Epithelial cell of esophagus (primary cell): ENCODE results near the gene KAT5.
"Not testable (repeated sequence)": the region's sequence is repeated elsewhere in the genome, so short reads cannot be mapped to it uniquely, and the experiment has no call there.

ENCODE experiments used
- DNase-seq: peaks from one replicate; pipeline ENCODE4 v3.0.0; 2010; ENCODE audit warnings: low read depth
- H3K4me3 ChIP-seq: 2 replicates; pipeline ENCODE4 v1.5.1; 2011; ENCODE audit warnings: mild to moderate bottlenecking, low read length, control low read depth
- TF ChIP-seq, protein P1 (sequence below): IDR thresholded peaks from 2 replicates; pipeline ENCODE4 v1.5.1; 2011; ENCODE audit warnings: low read depth, mild to moderate bottlenecking, low read length, control low read depth, inconsistent platforms; ENCODE audit not compliant: insufficient read depth; ENCODE audit errors: missing control alignments

KAT5 gene

DNA sequence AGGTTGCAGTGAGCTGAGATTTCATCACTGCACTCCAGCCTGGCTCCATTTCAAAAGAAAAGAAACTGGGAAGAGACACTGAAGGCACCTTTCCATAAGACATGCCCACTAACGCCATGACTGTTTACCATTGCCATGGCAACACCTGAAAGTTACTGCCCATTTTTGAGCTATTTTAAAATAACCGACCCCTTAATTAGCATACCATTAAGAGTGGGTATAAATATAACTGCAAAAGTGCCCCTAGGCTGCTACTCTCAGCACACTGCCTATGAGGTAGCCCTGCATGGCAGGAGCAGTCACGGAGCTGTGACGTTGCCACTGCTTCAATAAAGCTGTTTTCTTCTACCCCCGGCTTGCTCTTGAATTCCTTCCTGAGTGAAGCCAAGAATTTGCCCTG is 18.4 kb downstream of the KAT5 start:
- DNase-seq: no peak
- TF ChIP-seq, protein P1, sequence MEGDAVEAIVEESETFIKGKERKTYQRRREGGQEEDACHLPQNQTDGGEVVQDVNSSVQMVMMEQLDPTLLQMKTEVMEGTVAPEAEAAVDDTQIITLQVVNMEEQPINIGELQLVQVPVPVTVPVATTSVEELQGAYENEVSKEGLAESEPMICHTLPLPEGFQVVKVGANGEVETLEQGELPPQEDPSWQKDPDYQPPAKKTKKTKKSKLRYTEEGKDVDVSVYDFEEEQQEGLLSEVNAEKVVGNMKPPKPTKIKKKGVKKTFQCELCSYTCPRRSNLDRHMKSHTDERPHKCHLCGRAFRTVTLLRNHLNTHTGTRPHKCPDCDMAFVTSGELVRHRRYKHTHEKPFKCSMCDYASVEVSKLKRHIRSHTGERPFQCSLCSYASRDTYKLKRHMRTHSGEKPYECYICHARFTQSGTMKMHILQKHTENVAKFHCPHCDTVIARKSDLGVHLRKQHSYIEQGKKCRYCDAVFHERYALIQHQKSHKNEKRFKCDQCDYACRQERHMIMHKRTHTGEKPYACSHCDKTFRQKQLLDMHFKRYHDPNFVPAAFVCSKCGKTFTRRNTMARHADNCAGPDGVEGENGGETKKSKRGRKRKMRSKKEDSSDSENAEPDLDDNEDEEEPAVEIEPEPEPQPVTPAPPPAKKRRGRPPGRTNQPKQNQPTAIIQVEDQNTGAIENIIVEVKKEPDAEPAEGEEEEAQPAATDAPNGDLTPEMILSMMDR: no peak
- no peak overlapping the region for H3K4me3 ChIP-seq

DNA sequence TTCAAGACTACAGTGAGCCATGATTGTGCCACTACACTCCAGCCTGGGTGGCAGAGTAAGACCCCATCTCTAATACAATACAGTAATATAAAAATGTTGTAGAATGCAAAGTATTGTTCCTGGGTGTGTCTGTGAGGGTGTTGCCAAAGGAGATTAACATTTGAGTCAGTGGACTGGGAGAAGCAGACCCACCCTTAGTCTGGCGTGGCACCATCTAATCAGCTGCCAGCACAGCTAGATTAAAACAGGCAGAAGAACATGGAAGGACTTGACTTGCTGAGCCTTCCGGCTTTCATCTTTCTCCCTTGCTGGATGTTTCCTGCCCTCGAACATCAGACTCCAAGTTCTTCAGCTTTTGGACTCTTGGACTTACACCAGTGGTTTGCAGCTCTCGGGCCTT is 23.1 kb downstream of the KAT5 start:
- not testable (repeated sequence) for H3K4me3 ChIP-seq, DNase-seq

DNA sequence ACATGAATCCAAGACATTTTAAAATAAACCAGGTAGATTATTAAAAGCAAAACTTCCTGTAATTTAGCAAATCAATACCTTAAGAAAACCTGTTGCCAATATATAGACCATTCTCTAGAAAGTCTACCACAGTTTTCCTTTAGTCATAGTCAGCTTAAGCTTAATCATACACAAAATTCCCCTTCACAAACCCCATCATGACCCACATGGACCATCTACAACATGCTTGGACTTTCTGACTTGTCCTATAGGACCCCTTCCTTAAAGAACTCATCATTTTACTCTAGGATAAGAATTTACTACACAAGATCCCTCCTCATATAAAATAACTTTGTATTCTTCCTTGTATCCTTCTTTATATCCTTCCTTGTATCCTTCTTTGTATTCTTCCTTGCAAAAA is 24.8 kb downstream of the KAT5 start:
- TF ChIP-seq, protein P1: no peak
- no peak for DNase-seq
- no peak overlapping the region for H3K4me3 ChIP-seq

DNA sequence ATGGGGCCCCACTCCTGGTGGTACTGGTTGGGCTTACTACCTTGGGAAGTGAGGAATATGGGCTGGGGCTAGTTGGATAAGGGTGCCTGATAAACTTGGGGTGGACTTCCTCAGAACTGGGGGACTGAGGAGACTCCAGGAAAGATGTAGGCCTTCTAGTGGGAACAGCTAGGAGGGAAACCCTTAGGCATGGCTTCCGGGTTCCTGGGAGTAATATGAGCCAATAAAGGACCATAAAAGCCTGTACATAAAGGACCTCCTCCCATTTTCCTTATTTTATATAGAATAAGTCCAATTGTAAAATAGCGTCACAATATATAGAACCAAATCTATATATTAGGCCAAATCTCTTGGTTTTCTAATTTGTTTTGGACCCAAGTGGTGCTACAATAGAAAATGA is 27.0 kb downstream of the KAT5 start:
- TF ChIP-seq, protein P1: no peak
- H3K4me3 ChIP-seq: no peak overlapping the region
- no peak for DNase-seq

DNA sequence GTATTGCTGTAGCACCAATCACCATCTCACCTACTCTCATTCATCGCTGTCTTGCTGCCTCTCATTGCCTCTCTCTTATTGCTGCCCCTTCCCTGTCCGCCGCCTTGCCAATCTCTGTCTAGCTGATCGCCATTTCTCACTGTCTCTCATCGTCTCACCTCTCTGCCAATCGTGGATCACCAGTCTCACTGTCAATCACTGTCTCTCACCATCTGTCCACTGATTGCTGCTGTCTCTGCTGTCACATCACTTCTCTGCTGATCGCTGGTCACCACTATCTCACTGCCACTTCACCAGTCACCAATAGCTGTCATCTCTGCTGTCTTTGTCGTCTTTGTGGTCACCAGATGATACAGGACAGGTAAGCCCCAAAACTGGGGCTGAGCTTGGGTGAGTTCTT is 29.1 kb downstream of the KAT5 start:
- H3K4me3 ChIP-seq: no peak overlapping the region
- TF ChIP-seq, protein P1: no peak
- DNase-seq: no peak

DNA sequence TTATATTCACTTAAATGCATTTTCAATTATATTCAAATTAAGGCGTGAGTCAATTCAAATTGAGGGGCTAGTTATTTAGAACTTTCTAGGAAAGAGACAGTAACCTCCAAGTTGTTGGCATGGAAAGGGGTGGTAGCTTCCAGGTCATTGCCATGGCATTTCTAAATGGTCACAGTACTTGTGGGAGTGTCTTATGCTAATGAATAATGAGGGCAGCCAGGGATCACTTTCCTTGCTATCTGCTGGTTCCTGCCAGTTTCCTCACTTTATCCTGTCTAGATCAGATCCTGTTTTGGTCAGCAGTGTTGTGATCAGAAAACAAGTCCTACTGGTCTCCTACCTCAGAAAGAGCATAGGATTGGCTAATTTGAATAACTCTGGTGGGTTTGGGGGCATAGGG is 30.3 kb downstream of the KAT5 start:
- no peak overlapping the region for H3K4me3 ChIP-seq
- TF ChIP-seq, protein P1: no peak
- no peak for DNase-seq

DNA sequence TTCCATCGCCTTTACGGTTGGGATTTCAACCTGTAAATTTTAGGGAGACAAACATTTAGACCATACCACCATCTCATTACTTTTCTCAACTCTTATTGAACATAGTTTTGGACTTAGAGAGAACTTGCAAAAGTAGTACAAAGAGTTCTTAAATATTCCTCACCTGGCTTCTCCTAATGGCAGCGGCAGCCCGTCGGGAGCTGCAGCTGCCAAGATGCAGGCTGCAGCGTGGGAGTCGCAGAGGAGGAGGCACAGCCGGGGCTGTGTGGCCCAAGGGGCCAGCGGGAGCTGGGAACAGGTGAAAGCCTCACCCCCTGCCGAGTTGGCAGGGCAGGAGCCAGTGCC is 31.6 kb downstream of the KAT5 start:
- TF ChIP-seq, protein P1: no peak
- no peak overlapping the region for H3K4me3 ChIP-seq
- DNase-seq: no peak
